ENCODE results near the gene ADCY4.
A peak's percentile ranks its signal among the peaks of the same experiment; 100 is the strongest.

The ADCY4 gene

GRCh38 chr14:24300326-24300980, 34.4 kb downstream of the ADCY4 start:
- Histone ChIP-seq H3K18ac (ENCODE audit: low read length) (no peak overlapping the region), H2BK12ac (ENCODE audit: low read length) (no peak overlapping the region), H2AFZ (ENCODE audit: low read length) (peak overlapping the region; percentile 99), H2BK5ac (ENCODE audit: low read length) (no peak overlapping the region), H2AK5ac (ENCODE audit: low read depth, low read length) (no peak overlapping the region), H3K9ac (ENCODE audit: low read depth, low read length, poor library complexity) (peak overlapping the region; percentile 75), H3K14ac (ENCODE audit: low read length) (no peak overlapping the region), H3K23ac (ENCODE audit: low read depth, low read length, poor library complexity) (no peak overlapping the region), H3K9me3 (replicated peaks in 1 of 2; ENCODE audit: control insufficient read depth in 2 of 2, insufficient read depth in 1 of 2, low read depth in 1 of 2, low read length in 2 of 2) (no peaks in the 10 kb centered on the region), H3K4ac (ENCODE audit: low read length) (no peak overlapping the region), H3K36me3 (replicated peaks in 1 of 2; ENCODE audit: control insufficient read depth in 2 of 2, insufficient read depth in 2 of 2, low read length in 2 of 2) (peaks cover 40 to 58% of the 10 kb centered on the region in 2 donors), H4K8ac (ENCODE audit: low read depth, low read length) (no peak overlapping the region), H3K79me1 (ENCODE audit: low read depth, low read length) (peaks cover 7% of the 10 kb centered on the region), H3K4me2 (ENCODE audit: insufficient read depth, low read length, poor library complexity, severe bottlenecking) (peak overlapping the region; percentile 88), H3K4me3 (ENCODE audit: low read length in 2 of 2) (peak overlapping the region; percentile 91 to 98), H3K4me1 (ENCODE audit: control insufficient read depth in 2 of 2, insufficient read depth in 1 of 2, low read depth in 1 of 2, low read length in 2 of 2) (peaks cover 9 to 11% of the 10 kb centered on the region in 2 donors), H3K27ac (replicated peaks; ENCODE audit: low read length) (no peak overlapping the region), H3K27me3 (ENCODE audit: control insufficient read depth in 3 of 3, insufficient read depth in 3 of 3, low read depth in 1 of 3, low read length in 3 of 3) (no peaks in the 10 kb centered on the region), H2BK15ac (ENCODE audit: low read length) (no peak overlapping the region), H4K91ac (ENCODE audit: low read depth, low read length, poor library complexity) (no peak overlapping the region), H2BK120ac (ENCODE audit: low read depth, low read length) (no peak overlapping the region)
- WGBS, 2 donors (ENCODE audit: extremely low coverage in 2 of 2, insufficient read length in 2 of 2, insufficient replicate concordance in 1 of 2), result no CpG with 5 or more reads among the region's 16 CpGs
- no peak for DNase-seq (ENCODE audit: low spot score)

DNA sequence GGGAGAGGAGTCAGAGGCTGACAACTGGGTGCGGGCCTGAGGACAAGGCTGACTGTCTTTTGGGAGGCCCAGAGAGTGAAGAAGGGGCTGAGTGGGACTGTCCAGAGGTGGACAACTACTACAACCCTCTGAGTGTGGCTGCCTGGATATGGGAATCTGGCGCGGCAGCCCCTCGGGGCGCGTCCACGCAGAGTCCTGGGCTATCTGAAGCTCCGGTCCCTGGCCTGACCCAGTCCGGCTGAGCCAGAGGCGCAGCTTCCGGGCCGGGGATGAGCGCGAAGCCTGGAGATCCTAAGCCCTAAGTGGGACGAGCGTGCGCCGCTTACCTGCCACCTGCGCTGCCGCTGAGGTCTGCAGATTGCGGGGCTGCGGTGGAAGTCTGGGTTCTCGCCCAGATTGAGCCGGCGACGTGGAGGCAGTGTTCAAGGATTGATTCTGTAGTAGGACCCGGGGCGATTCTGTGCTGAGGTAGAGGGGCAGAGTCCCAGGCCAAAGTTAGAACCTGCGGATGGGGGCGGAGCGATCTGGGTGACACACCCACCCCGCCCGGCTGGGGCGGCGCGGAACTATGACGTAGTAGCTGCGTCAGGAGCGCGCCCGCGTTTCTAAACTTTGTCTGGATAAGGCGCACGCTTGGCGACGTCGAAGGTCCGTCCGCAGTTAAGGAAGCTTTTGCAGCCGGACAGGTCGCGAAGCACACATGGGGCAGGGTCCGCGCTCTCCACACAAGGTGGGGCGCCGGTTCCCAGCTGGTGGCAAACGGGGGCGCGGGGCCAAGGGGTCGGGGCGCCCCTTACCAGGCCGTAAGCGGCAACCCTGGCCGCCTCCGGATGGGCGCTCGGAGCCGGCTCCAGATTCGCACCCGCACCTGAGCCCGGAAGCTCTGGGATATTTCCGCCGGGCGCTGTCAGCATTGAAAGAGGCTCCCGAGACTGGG, 35.3 kb downstream of the ADCY4 start, which contains the start of the genes DHRS1 and NOP9:
DHRS1 (minus strand) TSS at position 526 of the 937 bp plus-strand sequence. CDS start 674 bp downstream, outside the sequence.
NOP9 (plus strand) TSS at position 596 of the 937 bp plus-strand sequence; CDS start at position 701, 105 bp downstream.
- Histone ChIP-seq H3K27ac (replicated peaks; ENCODE audit: low read length) (no peak within 1 kb of the TSS), H3K4me3 (ENCODE audit: low read length in 2 of 2) (peak within 1 kb of the TSS; percentile 91 to 98), H2AFZ (ENCODE audit: low read length) (peak within 1 kb of the TSS; percentile 99), H2BK15ac (ENCODE audit: low read length) (no peak within 1 kb of the TSS), H3K18ac (ENCODE audit: low read length) (peak within 1 kb of the TSS; percentile 97), H3K4ac (ENCODE audit: low read length) (no peak within 1 kb of the TSS), H3K4me2 (ENCODE audit: insufficient read depth, low read length, poor library complexity, severe bottlenecking) (peak within 1 kb of the TSS; percentile 88), H2AK5ac (ENCODE audit: low read depth, low read length) (peak within 1 kb of the TSS; percentile 27), H2BK120ac (ENCODE audit: low read depth, low read length) (no peak within 1 kb of the TSS), H4K8ac (ENCODE audit: low read depth, low read length) (no peak within 1 kb of the TSS), H3K4me1 (ENCODE audit: control insufficient read depth in 2 of 2, insufficient read depth in 1 of 2, low read depth in 1 of 2, low read length in 2 of 2) (peaks cover 9 to 11% of the 10 kb centered on the region in 2 donors), H3K79me1 (ENCODE audit: low read depth, low read length) (peaks cover 7% of the 10 kb centered on the region), H3K27me3 (ENCODE audit: control insufficient read depth in 3 of 3, insufficient read depth in 3 of 3, low read depth in 1 of 3, low read length in 3 of 3) (no peaks in the 10 kb centered on the region), H2BK5ac (ENCODE audit: low read length) (peak within 1 kb of the TSS; percentile 67), H3K14ac (ENCODE audit: low read length) (no peak within 1 kb of the TSS), H3K23ac (ENCODE audit: low read depth, low read length, poor library complexity) (no peak within 1 kb of the TSS), H3K9me3 (replicated peaks in 1 of 2; ENCODE audit: control insufficient read depth in 2 of 2, insufficient read depth in 1 of 2, low read depth in 1 of 2, low read length in 2 of 2) (no peaks in the 10 kb centered on the region), H4K91ac (ENCODE audit: low read depth, low read length, poor library complexity) (no peak within 1 kb of the TSS), H2BK12ac (ENCODE audit: low read length) (no peak within 1 kb of the TSS), H3K36me3 (replicated peaks in 1 of 2; ENCODE audit: control insufficient read depth in 2 of 2, insufficient read depth in 2 of 2, low read length in 2 of 2) (peaks cover 33 to 58% of the 10 kb centered on the region in 2 donors), H3K9ac (ENCODE audit: low read depth, low read length, poor library complexity) (peak within 1 kb of the TSS; percentile 92)
- WGBS, 2 donors (ENCODE audit: extremely low coverage in 2 of 2, insufficient read length in 2 of 2, insufficient replicate concordance in 1 of 2), result no CpG with 5 or more reads among the region's 75 CpGs
- peak; percentile 91 for DNase-seq (ENCODE audit: low spot score)

DNA sequence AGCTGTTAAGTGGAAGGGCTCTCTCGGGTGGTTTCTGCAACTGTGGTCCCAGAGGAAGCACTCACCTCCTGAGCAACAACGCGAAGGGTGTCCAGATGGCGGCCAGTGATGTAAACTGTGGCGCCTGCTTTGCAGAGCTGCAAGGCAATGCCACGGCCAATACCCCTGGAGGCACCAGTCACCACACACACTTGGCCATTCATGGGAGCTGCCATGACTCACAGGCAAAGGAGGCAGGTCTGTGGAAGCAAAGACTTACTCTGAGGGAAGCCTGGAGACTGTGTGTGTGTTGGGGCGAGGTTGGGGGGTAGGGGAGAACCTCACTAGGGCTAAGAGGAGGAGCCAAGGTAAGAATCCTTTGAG, 36.0 kb downstream of the ADCY4 start:
- no peak overlapping the region for H3K9ac ChIP-seq (ENCODE audit: low read depth, low read length, poor library complexity)
- no peak overlapping the region for H2AK5ac ChIP-seq (ENCODE audit: low read depth, low read length)
- no peak overlapping the region for H3K4ac ChIP-seq (ENCODE audit: low read length)
- H3K79me1 ChIP-seq (ENCODE audit: low read depth, low read length), result peaks cover 7% of the 10 kb centered on the region
- no peaks in the 10 kb centered on the region for H3K27me3 ChIP-seq (ENCODE audit: control insufficient read depth in 3 of 3, insufficient read depth in 3 of 3, low read depth in 1 of 3, low read length in 3 of 3)
- H3K4me3 ChIP-seq (ENCODE audit: low read length in 2 of 2), result peak overlapping the region; percentile 91 to 98
- no peak overlapping the region for H2BK12ac ChIP-seq (ENCODE audit: low read length)
- H3K23ac ChIP-seq (ENCODE audit: low read depth, low read length, poor library complexity), result no peak overlapping the region
- H3K4me2 ChIP-seq (ENCODE audit: insufficient read depth, low read length, poor library complexity, severe bottlenecking), result peak overlapping the region; percentile 83
- peak overlapping the region; percentile 99 for H2AFZ ChIP-seq (ENCODE audit: low read length)
- no peak overlapping the region for H3K14ac ChIP-seq (ENCODE audit: low read length)
- H3K27ac ChIP-seq (replicated peaks; ENCODE audit: low read length), result no peak overlapping the region
- peaks cover 27 to 51% of the 10 kb centered on the region in 2 donors for H3K36me3 ChIP-seq (replicated peaks in 1 of 2; ENCODE audit: control insufficient read depth in 2 of 2, insufficient read depth in 2 of 2, low read length in 2 of 2)
- no peak overlapping the region for H4K91ac ChIP-seq (ENCODE audit: low read depth, low read length, poor library complexity)
- peak overlapping the region; percentile 67 for H2BK5ac ChIP-seq (ENCODE audit: low read length)
- no CpG with 5 or more reads among the region's 7 CpGs for WGBS, 2 donors (ENCODE audit: extremely low coverage in 2 of 2, insufficient read length in 2 of 2, insufficient replicate concordance in 1 of 2)
- H4K8ac ChIP-seq (ENCODE audit: low read depth, low read length), result no peak overlapping the region
- peaks cover 9 to 11% of the 10 kb centered on the region in 2 donors for H3K4me1 ChIP-seq (ENCODE audit: control insufficient read depth in 2 of 2, insufficient read depth in 1 of 2, low read depth in 1 of 2, low read length in 2 of 2)
- no peaks in the 10 kb centered on the region for H3K9me3 ChIP-seq (replicated peaks in 1 of 2; ENCODE audit: control insufficient read depth in 2 of 2, insufficient read depth in 1 of 2, low read depth in 1 of 2, low read length in 2 of 2)
- DNase-seq (ENCODE audit: low spot score), result no peak
- H2BK120ac ChIP-seq (ENCODE audit: low read depth, low read length), result no peak overlapping the region
- no peak overlapping the region for H2BK15ac ChIP-seq (ENCODE audit: low read length)
- no peak overlapping the region for H3K18ac ChIP-seq (ENCODE audit: low read length)
